GM21360 (cell line): ENCODE measurements around the gene PLB1.

Experiments used
- ATAC-seq: cut with Tn5 transposase; IDR thresholded peaks from one replicate; pipeline ENCODE4 v1.9.1; 2021; ENCODE audit warnings: mild to moderate bottlenecking, moderate library complexity; ENCODE audit not compliant: unreplicated experiment

PLB1 gene

GRCh38 chr2:28587526-28588291 is 91.8 kb downstream of the PLB1 start:
- no peak for ATAC-seq

GRCh38 chr2:28588292-28588670 is 92.4 kb downstream of the PLB1 start:
- ATAC-seq = no peak

- ATAC-seq = no peak
Measured at GRCh38 chr2:28589746-28590463, 94.0 kb downstream of the PLB1 start.

- no peak for ATAC-seq
Measured at GRCh38 chr2:28590496-28591301, 94.8 kb downstream of the PLB1 start.

- no peak for ATAC-seq
Measured at GRCh38 chr2:28591711-28592335, 96.0 kb downstream of the PLB1 start.

- no peak for ATAC-seq
Measured at GRCh38 chr2:28592481-28592880, 96.6 kb downstream of the PLB1 start.

GRCh38 chr2:28593160-28593755 is 97.4 kb downstream of the PLB1 start:
- no peak for ATAC-seq

- no peak for ATAC-seq
Measured at GRCh38 chr2:28594000-28594331, 98.1 kb downstream of the PLB1 start.

GRCh38 chr2:28594332-28595108 is 98.7 kb downstream of the PLB1 start:
- ATAC-seq = peak; percentile 54

- no peak for ATAC-seq
Measured at GRCh38 chr2:28595323-28595722, 99.5 kb downstream of the PLB1 start.

- ATAC-seq = no peak
Measured at GRCh38 chr2:28598484-28598883, 102.6 kb downstream of the PLB1 start.

- no peak for ATAC-seq
Measured at GRCh38 chr2:28600181-28600580, 104.3 kb downstream of the PLB1 start.

- ATAC-seq = no peak
Measured at GRCh38 chr2:28601616-28602015, 105.8 kb downstream of the PLB1 start.

GRCh38 chr2:28602136-28602660 is 106.3 kb downstream of the PLB1 start:
- ATAC-seq = no peak

GRCh38 chr2:28602751-28603639 is 107.1 kb downstream of the PLB1 start:
- no peak for ATAC-seq

- ATAC-seq = no peak
Measured at GRCh38 chr2:28603821-28604220, 108.0 kb downstream of the PLB1 start.

- ATAC-seq = no peak
Measured at GRCh38 chr2:28604284-28604843, 108.5 kb downstream of the PLB1 start.

GRCh38 chr2:28606986-28607441 is 111.2 kb downstream of the PLB1 start:
- no peak for ATAC-seq
